Progenitor cell of endocrine pancreas (in vitro differentiated cells): ENCODE results near the gene STK17B. TPM values are rescaled to one million over a fixed set of nuclear protein-coding genes. Genes with fewer than 3 reads are reported as not detected.

ENCODE experiments used
- DNase-seq: peaks from one replicate; pipeline ENCODE4 v3.0.0; 2021; ENCODE audit warnings: low spot score; ENCODE audit not compliant: unreplicated experiment
- H3K27ac Mint-ChIP-seq: 2 replicates; pipeline ENCODE4 v1.8.0; 2021; ENCODE audit warnings: mild to moderate bottlenecking, moderate library complexity, mixed read lengths
- H3K27me3 Mint-ChIP-seq: 2 replicates; pipeline ENCODE4 v1.8.0; 2021; ENCODE audit warnings: mixed read lengths
- H3K36me3 Mint-ChIP-seq: 2 replicates; pipeline ENCODE4 v1.8.0; 2022; ENCODE audit warnings: mixed read lengths; ENCODE audit not compliant: insufficient read depth
- H3K4me1 Mint-ChIP-seq: 2 replicates; pipeline ENCODE4 v1.8.0; 2021; ENCODE audit warnings: low read depth, mixed read lengths
- H3K4me3 Mint-ChIP-seq: 2 replicates; pipeline ENCODE4 v1.8.0; 2021; ENCODE audit warnings: low read depth, mild to moderate bottlenecking, moderate library complexity, mixed read lengths
- H3K9me3 Mint-ChIP-seq: 2 replicates; pipeline ENCODE4 v1.8.0; 2021; ENCODE audit warnings: low read depth, mixed read lengths
- CTCF ChIP-seq: fragments of 200-600 bp; sonication (generic); IDR thresholded peaks from one replicate; pipeline ENCODE4 v1.5.0; 2021; ENCODE audit warnings: antibody characterized with exemption, mild to moderate bottlenecking; ENCODE audit not compliant: unreplicated experiment
- total RNA-seq: library from RNA; stranded (reverse); gene quantifications from 2 replicates; pipeline ENCODE4 v1.2.1, GENCODE V29; 2021

The STK17B gene
- total RNA-seq, 1 donor from 2014 or later: 3.4 TPM

- Mint-ChIP-seq H3K4me3 (peak overlapping the region; percentile 79), H3K27ac (peak overlapping the region; percentile 95), H3K27me3 (peaks cover 29% of the 10 kb centered on the region), H3K36me3 (no peaks in the 10 kb centered on the region), H3K4me1 (peaks cover 5% of the 10 kb centered on the region), H3K9me3 (no peaks in the 10 kb centered on the region)
- no peak for TF ChIP-seq CTCF
- DNase-seq: no peak
Measured at GRCh38 chr2:196170606-196171247, 651 bp downstream of the STK17B start.

- Mint-ChIP-seq H3K4me3 (peak overlapping the region; percentile 79), H3K36me3 (no peaks in the 10 kb centered on the region), H3K27ac (peak overlapping the region; percentile 88), H3K9me3 (no peaks in the 10 kb centered on the region), H3K4me1 (peaks cover 5% of the 10 kb centered on the region), H3K27me3 (peaks cover 29% of the 10 kb centered on the region)
- DNase-seq: no peak
- no peak for TF ChIP-seq CTCF
Measured at GRCh38 chr2:196170213-196170605, 1.2 kb downstream of the STK17B start.

- Mint-ChIP-seq H3K36me3 (no peaks in the 10 kb centered on the region), H3K27ac (no peak overlapping the region), H3K9me3 (no peaks in the 10 kb centered on the region), H3K27me3 (peaks cover 28% of the 10 kb centered on the region), H3K4me3 (peak overlapping the region; percentile 25), H3K4me1 (peaks cover 5% of the 10 kb centered on the region)
- TF ChIP-seq CTCF: no peak
- DNase-seq: no peak
Measured at GRCh38 chr2:196169516-196169915, 1.9 kb downstream of the STK17B start.

- no peak overlapping the region for H3K27ac Mint-ChIP-seq
- TF ChIP-seq CTCF: no peak
- peaks cover 5% of the 10 kb centered on the region for H3K4me1 Mint-ChIP-seq
- no peak for DNase-seq
- peaks cover 16% of the 10 kb centered on the region for H3K27me3 Mint-ChIP-seq
- no peaks in the 10 kb centered on the region for H3K9me3 Mint-ChIP-seq
- no peaks in the 10 kb centered on the region for H3K36me3 Mint-ChIP-seq
- H3K4me3 Mint-ChIP-seq: no peak overlapping the region
Measured at GRCh38 chr2:196168181-196168580, 3.2 kb downstream of the STK17B start.

- no peak overlapping the region for H3K4me3 Mint-ChIP-seq
- no peak overlapping the region for H3K27ac Mint-ChIP-seq
- peaks cover 2% of the 10 kb centered on the region for H3K36me3 Mint-ChIP-seq
- no peaks in the 10 kb centered on the region for H3K9me3 Mint-ChIP-seq
- DNase-seq: no peak
- no peak for TF ChIP-seq CTCF
- H3K4me1 Mint-ChIP-seq: peaks cover 5% of the 10 kb centered on the region
- peaks cover 11% of the 10 kb centered on the region for H3K27me3 Mint-ChIP-seq
Measured at GRCh38 chr2:196167666-196168065, 3.7 kb downstream of the STK17B start.
